Stimulated activated CD4-positive, alpha-beta T cell treated with anti-CD3 and anti-CD28 coated beads, Interleukin-2, amount 100 ng/mL, for 4 hours (primary cell): ENCODE data around the gene AMMECR1.
"Not testable (repeated sequence)": the region's sequence is repeated elsewhere in the genome, so short reads cannot be mapped to it uniquely, and the experiment has no call there.

Experiments used
- DNase-seq: peaks from one replicate; pipeline ENCODE4 v3.0.0-alpha.2; 2020; ENCODE audit warnings: low read depth

Gene AMMECR1

DNA sequence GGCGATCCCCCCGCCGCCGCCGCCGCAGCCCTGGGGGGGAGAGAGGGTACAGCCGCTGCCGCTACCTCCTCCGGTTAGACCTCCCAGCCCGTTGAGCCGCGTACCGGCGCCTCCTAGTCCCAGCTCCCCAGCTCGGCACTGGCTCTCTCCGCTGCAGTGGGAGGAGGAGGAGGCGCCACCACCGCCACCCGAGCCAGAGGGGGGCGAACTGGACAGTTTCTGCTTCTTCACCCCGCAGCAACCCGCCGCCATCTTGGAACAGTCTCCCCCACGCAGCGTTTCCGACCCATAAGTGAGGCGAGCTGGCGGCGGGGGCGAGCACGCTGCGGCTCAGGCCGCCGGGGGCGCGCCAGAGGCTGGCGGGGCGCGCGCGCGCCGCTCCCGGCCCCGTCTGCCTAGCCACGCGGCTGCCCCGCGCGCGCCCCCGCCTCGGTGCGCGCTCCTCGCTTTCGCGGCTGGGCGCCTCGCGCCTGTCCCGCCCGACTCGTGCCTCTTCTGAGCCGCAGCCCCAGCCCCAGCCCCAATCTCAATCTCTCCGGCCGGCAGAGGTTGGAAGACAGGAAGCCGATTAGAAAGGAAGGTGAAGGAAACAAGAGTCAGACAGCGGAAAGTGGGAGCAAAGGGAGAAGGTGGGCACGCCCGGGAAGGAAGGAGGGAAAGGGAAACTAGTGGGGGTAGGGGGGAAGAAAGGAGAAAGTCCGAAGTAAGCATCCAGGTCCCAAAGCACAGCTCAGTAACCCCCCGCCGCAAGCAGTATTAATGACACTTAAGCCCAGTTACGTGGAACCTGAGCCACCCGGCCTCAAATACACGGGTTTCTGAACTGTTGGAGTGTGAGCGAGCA lies at the start of gene AMMECR1:
Gene AMMECR1 (minus strand): TSS at position 266 of the 844 bp plus-strand sequence. CDS start 14 bp downstream, at position 252.
- peak; percentile 70 for DNase-seq

DNA sequence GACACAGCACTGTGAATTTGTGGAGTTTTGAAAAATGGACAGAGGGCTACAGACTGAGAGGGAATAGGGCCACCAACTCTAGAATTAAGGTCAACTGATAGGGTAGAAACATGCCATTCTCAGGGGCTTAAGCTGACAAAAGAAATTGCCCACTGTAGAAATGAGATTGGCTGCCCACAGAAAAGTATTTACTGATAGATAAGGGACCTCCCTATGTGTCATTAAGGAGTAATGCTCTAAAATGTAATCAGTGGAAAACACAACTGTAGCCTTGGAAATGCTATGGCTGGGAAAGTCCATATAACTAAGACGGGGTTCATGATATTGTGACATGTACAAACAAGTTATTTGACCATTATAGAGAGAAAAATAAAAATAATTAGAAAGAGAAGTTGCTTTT lies 45.4 kb upstream of the AMMECR1 start:
- no peak for DNase-seq

DNA sequence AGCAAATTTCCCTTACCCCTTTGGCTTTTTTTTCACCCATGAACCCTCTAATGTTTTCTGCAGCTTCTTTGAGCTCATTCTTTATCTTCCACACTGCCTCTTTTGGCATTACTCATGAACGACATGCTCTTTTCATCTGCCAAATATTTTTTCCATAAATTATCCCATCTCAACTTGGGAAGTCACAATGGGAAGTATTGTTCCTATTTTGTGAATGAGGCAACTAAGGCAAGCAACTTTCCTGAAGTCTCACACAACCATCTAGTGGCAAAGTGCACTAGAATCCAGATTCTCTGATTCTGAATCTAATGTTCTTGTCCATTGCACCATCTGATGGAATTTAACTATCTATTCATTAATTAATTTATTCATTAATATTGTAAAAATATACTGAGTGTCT lies 41.4 kb upstream of the AMMECR1 start:
- no peak for DNase-seq

DNA sequence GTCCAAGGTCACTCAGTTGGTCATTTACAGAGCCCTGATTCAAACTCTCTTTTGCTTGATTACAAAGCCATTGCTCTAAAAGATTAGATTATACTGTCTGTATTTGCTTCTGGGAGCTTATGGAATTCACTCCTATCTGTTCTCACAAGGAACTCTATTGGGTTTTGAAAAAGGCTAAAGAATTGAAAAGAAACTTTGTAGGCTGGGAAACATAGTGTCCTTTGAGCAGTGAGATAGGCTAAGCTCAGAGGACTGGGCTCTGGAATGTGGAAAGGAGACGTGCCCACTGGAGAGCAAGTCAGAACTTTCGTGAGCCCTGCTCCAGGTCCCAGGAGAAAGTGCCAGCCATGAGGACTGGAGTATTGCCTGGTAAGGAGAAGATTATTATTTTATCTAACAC lies 40.7 kb upstream of the AMMECR1 start, which contains the start of gene RTL9:
Gene RTL9 (plus strand): TSS at position 301 of the 400 bp plus-strand sequence. CDS start 91,770 bp downstream, outside the sequence.
- no peak for DNase-seq

DNA sequence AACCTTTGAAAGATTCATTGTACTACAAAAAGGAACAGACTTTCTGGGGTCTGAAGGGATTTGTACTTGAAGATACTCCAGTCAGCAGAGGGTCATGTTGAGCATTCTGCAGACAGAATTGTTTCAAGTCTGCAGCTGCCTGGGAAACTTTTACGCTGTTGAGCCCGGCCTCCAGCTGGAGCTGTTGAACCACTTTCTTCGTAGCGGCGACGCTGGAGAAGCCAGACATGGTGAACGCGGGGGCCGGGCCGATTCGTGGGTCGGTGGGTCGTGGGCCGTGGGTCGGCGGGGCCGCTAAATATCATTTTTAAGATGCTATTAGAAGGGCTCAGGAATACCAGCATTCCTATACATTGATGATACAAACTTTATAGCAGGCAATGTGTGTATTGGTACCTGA lies 28.8 kb upstream of the AMMECR1 start:
- no peak for DNase-seq

DNA sequence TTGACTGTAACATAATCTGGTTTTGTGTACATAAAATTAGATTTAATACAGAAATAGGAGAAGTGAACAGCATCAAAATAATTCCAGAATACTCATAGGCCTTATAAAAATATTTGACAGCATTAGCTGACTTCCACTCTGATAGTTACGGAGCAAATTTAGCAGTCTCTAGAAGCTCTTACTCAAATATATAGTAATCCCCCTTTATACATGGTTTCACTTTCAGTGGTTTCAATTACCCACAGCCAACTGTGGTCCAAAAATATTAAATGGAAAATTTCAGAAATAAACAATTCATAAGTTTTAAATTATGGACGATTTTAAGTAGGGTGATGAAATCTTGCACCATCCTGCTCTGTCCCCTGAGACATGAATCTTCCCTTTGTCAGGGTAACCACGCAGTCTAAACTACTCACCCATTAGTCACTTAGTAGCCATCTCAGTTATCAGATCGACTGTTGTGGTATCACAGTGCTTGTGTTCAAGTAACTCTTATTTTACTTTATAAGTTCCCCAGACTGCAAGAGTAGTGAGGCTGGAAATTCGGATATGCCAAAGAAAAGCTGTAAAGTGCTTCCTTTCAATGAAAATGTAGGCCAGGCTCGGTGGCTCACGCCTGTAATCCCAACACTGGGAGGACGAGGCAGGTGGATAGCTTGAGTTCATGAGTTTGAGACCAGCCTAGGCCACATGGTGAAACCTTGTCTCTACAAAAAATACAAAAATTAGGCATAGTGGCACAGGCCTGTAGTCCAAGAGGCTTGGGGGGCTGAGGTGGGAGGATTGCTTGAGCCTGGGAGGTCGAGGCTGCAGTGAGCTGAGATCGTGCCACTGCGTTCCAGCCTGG lies 23.5 kb upstream of the AMMECR1 start:
- no peak for DNase-seq

DNA sequence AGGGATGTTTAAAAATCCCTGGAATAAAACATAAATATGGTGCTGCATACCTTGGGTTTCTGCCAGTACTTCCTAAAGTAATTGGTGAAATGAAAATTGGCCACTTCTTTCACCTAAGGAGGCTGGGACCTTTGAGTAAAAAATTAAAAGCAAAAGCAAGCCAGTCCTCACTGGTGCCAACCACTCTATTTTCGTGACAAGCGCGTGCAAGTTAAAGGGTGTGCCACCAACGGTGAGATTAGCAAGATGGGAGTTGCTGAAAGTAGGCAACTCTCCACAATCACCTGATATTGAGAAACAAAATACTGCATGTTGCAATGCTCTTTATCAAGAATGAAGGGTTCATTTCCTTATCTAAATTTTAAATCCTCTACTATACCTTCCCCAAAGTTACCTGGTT lies 21.1 kb upstream of the AMMECR1 start:
- no peak for DNase-seq

DNA sequence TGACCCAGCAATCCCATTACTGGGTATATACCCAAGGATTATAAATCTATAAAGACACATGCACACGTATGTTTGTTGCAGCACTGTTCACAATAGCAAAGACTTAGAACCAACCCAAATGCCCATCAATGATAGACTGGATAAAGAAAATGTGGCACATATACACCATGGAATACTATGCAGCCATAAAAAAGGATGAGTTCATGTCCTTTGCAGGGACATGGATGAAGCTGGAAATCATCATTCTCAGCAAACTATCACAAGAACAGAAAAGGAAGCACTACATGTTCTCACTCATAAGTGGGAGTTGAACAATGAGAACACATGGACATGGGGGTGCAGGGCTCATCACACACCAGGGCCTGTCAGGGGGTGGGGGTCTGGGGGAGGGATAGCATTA lies 15.6 kb upstream of the AMMECR1 start:
- DNase-seq: not testable (repeated sequence)

DNA sequence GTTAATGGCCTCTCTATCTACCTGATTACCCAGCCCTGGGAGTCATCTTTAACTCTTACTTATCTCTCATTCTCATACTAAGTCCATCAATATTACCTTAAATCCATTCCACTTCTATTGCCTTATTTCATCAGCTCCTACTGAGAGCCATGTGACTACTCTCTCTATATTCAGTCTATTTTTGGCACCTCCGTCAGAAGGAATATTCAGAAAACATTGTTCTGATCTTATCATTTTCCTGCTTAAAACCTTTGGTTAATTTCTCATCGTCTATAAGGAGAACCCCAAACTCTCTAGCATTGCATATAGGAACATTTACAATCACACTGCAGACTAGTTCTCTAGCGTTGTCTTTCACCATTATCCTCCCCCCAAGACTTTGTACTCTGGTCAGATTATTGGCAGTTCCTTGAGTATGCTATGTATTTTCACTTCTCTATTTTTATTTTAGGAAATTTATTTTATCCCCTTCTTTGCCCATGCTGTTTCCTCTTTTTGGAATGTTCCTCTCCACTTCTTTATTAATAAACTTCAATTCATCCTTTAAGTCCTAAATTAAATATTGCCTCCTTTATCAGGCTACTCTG lies 13.7 kb upstream of the AMMECR1 start:
- no peak for DNase-seq

DNA sequence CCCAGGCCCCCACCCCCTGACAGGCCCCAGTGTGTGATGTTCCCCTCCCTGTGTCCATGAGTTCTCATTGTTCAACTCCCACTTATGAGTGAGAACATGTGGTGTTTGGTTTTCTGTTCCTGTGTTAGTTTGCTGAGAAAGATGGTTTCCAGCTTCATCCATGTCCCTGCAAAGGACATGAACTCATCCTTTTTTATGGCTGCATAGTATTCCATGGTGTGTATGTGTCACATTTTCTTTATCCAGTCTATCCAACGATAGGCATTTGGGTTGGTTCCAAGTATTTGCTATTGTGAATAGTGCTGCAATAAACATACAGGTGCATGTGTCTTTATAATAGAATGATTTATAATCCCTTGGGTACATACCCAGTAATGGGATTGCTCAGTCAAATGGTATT lies 10.7 kb upstream of the AMMECR1 start:
- DNase-seq: not testable (repeated sequence)

DNA sequence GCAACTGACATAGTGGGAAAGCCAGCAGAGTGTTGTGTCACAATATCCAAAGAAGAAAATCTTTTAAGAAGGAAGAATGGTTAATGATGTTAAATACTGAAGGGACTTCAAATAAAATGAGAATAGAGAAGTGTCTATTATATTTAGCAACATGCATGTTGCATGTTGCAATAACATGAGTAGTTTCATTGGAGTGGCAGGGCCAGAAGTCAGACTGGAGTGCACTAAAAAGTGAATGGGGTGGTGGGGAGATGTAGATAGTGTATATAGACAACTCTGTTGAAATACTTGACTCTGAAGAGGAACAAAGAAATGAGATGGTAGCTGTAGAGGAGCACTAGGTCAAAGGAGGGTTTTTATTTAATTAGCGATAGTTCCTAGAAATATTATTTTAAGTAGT lies 9.5 kb upstream of the AMMECR1 start:
- no peak for DNase-seq

DNA sequence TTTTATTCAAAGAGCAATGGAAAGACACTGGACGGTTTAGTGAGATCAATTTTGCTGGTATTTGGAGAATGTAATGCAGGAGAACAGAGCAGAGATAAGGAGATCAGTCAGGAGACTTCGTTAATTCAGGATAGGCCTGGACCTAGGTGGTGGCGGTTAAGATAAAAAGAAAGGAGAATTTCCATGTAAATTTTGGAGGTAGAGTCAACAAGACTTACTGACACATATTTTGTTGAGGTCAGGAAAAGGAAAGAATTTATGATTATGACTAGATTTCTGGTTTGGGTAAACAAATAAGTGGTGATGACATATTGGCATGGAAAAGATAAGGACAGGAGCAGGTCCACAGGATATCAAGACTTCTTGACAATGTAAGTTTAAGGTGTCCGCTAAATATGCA lies 8.8 kb upstream of the AMMECR1 start:
- DNase-seq: no peak

DNA sequence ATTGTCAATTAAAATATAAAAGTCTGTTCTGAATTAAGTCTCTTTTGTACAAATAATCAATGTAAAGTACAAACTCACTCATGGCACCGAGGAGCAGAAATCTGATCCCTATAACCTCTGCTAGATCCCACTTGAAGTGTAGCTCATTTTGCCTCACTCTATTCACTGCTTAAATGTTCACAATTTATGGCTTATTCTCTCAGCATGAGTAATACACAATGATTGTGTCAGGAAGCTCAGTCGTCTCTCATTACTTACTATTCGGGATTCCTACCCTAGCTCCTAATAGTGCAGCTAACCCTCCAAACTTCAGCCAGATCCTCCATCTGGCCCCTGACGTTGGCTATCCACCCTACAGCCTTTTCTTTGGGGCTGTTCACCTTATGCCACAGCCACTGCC lies 4.7 kb upstream of the AMMECR1 start:
- no peak for DNase-seq

DNA sequence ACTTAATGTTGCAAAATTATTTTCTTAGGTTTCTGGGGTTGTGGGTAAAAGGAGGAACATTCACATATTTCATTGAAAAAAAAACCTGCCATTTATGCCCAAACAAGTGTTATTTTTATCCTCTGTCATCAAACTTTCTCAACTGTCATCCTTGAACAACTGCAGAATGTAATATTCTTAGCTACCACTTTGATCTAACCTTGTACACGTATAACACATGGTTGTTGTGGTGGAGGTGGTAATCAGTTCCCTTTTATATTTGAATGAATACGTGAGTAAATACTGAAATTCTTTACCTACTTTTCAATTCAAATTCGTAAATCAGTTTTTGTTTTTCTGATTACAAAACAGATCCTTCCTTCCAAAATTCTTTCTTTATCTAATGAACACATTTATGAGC lies 3.8 kb upstream of the AMMECR1 start:
- DNase-seq: no peak

DNA sequence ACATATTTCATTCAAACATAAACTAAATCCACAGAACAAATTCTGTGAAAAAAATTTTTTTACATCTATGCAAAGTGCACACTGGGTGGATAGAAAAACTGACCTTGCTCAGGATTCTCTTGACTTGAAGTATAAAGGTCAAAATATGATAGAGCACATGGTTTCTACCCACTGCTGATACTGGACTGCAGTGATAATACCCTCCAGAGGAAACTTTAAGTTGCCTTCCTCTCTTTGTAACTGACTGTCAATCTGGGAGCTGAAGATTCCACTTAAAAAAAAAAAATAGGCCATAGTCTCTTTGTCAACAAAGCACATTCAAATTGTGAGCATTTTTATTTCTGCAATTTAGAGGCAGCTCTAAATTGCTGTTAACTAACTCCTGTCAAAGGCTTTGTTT lies 3.2 kb upstream of the AMMECR1 start:
- DNase-seq: no peak

DNA sequence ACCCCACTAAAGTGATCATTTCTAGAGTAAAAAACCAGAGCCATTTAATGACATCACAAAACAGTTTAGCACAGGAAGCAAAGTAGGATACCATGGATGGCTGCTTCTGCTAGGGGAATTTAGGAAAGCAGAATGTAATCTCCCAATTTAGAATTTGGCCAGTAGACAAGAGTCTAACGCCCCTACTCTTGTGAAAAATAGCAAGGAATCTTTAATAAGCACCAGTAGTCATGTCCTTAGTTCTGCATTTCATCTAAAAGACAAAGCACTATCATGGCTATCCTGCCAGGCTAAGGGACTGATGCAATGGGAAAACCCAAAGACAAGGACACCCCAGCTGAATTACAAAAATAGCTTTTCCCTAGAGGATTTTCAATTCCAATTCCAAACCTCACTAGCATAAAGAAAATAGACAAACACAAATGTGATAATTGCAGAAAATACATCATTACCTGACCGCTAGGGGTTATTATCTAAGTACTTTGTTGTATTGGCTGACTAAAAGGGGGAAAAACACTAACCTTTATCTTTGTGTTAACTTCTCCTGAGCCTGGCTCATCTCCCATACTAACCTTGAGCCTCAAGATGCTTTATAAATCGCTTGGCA lies 2.6 kb upstream of the AMMECR1 start:
- no peak for DNase-seq

DNA sequence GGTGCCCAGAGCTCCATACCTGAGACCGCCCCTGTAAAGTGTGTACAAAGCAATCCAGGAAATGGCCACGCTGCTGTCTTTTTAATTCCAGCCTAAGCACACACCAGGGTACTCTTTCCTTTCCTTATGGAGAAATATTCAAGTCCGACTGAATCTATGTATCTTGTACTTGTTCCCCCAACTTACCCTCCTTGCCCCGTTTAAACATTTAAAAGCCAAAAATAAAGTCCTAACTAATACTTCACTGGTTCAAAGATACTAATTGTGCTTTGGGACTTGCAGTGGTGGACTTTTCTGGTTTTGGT lies 731 bp upstream of the AMMECR1 start:
- no peak for DNase-seq

DNA sequence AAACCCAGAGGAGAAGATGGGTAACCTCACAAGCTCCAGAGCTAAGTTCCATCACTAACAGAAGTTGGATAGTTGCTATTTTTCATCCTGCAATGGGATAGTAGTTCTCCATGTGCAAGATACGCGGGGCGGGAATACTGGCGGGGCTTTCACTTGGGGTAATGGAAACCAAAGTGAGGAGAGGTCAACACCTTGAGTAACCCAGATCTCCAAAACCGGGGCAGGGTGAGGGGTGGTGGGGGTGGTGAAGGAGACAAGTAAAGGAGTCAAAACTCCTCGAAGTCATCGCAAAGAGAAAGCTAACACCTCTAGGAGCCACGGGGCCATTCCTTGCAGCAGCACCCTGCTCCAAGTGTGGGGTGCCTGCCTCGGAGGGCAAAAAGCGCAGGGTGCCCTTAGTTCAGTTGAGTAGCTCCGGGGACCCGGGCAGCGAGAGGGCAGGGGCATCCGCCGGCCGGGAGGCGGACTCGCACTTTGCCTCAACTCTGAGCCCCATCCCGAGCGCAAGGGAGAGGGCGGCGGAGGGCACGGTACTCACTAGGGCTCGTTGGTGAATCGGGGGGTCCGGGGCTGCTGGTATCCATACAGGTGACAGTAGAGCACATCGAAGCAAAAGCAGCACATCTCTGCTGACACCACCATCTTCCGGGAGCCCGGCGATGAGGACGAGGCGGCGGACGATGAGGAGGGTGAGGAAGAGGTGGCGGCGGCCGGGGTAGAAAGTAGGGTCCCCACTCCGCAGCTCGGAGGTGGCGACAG lies 645 bp downstream of the AMMECR1 start:
- DNase-seq: peak; percentile 0

DNA sequence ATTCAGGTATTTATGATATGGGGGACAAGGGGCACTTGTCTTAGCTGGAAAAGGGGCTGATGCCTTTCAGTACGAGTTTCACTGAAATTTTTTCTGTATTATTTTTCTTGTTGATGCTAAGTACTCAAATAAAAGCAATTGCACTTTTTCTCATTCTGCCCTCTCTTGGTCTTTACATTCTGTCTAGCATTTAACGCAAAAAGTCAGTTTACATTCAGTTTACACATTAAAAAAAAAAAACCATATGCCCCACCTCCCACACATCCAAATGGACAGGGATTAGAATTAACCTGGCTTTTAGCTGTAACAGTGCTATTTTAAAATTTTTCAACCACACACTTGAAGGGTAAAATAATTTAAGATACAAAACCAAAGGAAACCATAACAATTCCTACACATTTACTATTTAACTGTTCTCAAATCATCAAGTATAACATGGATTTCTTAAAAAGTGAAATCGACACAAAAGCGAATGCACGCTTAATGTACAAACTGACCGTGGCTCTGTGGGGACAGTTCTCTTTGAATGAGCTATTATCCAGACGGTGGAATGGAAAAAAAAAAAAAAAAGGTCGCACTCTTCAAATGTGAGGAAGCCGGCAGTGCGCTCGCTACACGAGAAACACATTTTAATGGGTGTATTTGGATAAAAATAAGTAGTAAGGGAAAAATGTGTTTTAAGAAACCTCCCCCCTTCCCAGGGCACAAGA lies 1.4 kb downstream of the AMMECR1 start:
- no peak for DNase-seq

DNA sequence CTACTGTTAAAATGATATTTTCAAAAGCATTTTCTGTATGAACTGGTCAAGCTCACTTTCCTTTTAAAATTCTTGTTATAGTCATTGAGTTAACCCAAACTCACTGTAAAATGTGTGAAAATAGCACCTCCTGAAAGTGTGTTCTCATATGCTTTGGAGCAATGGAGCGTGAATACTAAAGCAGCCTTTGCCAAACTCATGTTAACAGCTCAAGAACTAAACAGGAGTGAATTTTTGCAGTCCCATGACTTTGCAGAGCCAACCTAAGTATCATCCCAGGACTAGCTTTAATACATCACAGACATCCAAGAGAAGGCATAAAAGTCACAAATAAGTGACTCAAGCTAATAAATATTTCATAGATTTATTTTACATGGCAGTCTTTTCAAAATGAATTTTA lies 2.3 kb downstream of the AMMECR1 start:
- no peak for DNase-seq
